GM18526 (cell line): ENCODE results near the gene KRTAP25-1.

Source experiments
- POLR2A ChIP-seq: IDR thresholded peaks from 3 replicates; pipeline ENCODE4 v1.6.1; 2011; ENCODE audit not compliant: insufficient read length; ENCODE audit errors: extremely low read depth

The KRTAP25-1 gene

GRCh38 chr21:30289215-30289614, at the start of gene KRTAP25-1:
KRTAP25-1 (minus strand) TSS chr21:30289514; CDS start chr21:30289490, 24 bp downstream.
- TF ChIP-seq POLR2A: no peak

GRCh38 chr21:30338717-30339116, 49.4 kb upstream of the KRTAP25-1 start:
- TF ChIP-seq POLR2A: no peak

GRCh38 chr21:30337772-30338171, 48.5 kb upstream of the KRTAP25-1 start:
- TF ChIP-seq POLR2A: no peak

- TF ChIP-seq POLR2A: no peak
Measured at GRCh38 chr21:30337276-30337744, 48.0 kb upstream of the KRTAP25-1 start, which contains the start of gene KRTAP27-1. KRTAP27-1 (minus strand) TSS chr21:30337694; CDS start chr21:30337668, 26 bp downstream.

DNA sequence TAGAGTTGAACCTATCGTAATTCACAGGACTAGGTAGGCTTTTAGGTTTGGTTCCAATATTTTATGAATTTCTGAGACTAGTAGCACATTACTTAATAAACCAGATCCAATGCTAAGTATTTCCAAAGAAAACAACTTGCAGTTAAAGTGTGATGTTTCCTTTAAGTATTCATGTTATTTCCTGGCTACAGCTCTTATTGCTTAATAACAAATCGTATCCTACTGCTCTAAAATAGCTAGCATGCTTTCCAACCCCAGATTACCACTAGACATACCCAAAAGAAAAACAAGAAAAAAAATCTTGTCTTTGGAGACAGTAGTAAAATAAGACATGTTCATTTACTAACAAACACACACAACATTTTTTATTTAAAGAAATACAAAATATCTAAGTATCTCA, 47.3 kb upstream of the KRTAP25-1 start:
- TF ChIP-seq POLR2A: no peak

DNA sequence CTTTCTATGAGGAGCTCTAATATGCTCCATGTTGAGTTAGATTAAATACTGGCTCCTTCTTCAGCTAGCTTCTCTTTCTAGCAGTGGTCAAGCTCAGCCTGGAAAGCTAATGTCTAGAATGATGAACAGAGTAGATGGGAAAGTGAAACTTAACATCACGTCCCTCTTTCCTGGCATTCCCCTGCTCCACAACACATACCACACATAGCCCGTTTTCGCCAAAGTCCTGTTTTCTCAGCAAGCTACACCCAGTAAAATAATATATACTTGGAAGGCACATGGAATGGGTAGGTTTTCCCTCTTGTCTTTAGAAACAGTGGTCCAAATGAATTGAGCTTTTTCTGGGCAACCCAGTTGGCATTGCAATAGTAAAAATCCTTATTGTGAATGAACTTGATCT, 44.4 kb upstream of the KRTAP25-1 start:
- no peak for TF ChIP-seq POLR2A

DNA sequence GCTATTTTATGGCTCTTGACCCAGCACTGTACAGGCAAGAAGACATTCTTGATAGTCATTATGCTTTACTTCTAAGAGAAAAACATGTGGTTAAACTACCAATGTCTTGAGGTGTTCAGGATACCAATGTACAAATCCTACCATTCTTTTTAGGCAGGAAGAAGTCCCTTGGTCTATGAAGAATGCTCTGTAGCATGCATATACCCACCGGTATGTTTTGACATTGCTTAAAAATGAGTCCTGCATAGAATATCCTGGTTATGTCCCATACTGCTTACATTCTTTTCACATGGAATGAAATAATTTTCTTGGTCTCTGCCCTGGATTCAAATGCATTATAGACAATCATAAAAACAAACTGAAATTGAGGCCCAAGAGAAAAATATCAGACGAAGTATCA, 43.4 kb upstream of the KRTAP25-1 start:
- no peak for TF ChIP-seq POLR2A

- TF ChIP-seq POLR2A: no peak
Measured at GRCh38 chr21:30329203-30329875, 40.0 kb upstream of the KRTAP25-1 start.

GRCh38 chr21:30326390-30326789, 37.1 kb upstream of the KRTAP25-1 start:
- TF ChIP-seq POLR2A: no peak

DNA sequence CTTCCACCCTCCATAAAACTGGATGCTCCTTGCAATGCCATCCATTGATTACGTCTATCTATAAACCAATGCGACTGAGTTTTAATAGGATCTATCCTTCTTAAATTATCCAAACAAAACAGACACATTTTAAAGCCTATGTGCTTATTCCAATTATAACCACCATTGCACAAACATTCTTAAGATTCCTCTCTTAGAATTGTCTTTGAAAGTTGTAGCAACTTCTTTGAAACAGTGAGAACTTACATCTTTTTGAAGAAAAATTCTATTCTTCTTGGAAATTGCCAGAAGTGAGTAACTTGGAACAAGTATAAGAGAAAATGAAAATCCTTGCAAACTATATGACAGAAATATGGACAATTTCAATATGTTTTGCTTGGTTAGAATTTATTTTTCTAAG, 30.9 kb upstream of the KRTAP25-1 start, which contains the start of gene KRTAP26-1:
Gene KRTAP26-1, minus strand, starts transcription at position 101 of the 400 bp plus-strand sequence. CDS start 280 bp downstream, outside the sequence.
- TF ChIP-seq POLR2A: no peak

DNA sequence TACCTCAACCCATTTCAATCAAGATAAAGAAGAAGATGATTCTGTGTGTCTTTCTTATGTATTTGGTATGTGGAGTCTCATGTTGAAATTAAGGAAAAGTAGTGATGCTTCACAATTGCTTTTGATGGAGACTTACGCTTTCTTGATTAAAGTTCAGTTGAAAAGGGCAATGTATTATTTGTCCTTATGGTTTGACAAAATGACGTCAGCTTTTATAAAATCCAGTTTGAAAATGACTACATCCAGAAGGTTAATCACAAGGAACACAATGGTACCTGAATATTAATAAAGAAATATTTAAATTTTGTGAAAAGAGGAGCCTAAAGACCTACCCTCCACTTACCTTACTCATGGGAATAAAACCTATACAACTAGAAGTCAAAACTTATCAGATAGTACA, 26.4 kb upstream of the KRTAP25-1 start:
- TF ChIP-seq POLR2A: no peak

GRCh38 chr21:30306884-30307283, 17.6 kb upstream of the KRTAP25-1 start:
- TF ChIP-seq POLR2A: no peak

- no peak for TF ChIP-seq POLR2A
Measured at GRCh38 chr21:30305136-30305535, 15.8 kb upstream of the KRTAP25-1 start.

- no peak for TF ChIP-seq POLR2A
Measured at GRCh38 chr21:30282850-30283249, 6.5 kb downstream of the KRTAP25-1 start, which contains the start of gene KRTAP24-1. KRTAP24-1 (minus strand) TSS chr21:30282950; CDS start chr21:30282932, 18 bp downstream.

- TF ChIP-seq POLR2A: no peak
Measured at GRCh38 chr21:30271611-30272010, 17.7 kb downstream of the KRTAP25-1 start.

DNA sequence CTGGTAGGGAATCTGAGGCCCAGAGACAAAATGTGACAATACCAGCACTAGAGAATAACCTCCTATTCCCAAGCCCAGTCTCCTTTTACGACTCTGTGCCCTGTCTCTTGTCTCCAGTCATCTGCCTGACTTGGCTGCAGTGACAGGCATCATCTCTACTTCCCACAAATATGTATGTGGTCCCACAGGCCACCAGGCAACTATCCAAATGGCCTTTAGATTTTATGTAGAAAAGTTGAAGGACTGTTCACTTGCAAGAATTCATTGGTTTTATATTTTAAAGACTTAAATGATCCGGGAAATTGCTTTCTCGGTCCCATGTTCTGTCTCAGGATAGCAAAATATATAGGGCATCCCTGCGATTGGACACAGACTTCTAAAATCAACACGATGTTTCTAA, 18.2 kb downstream of the KRTAP25-1 start:
- TF ChIP-seq POLR2A: no peak
